SK-N-SH (cell line): Measurements from ENCODE around the gene HEPACAM. TPM values are rescaled to one million over a fixed set of nuclear protein-coding genes. Genes with fewer than 3 reads are reported as not detected.

Source experiments
- CTCF ChIA-PET: fragments of 300-600, 350-600 bp; formaldehyde crosslinking; extraction: SDS; loops from one replicate; lab custom pipeline; 2021; lab: Yijun Ruan, JAX
- POLR2A ChIA-PET: fragments of 350-600 bp; sonication (Branson Sonifier 250); formaldehyde crosslinking; extraction: SDS; loops from one replicate; lab custom pipeline; 2020; ENCODE audit warnings: antibody characterized with exemption, inconsistent platforms; lab: Yijun Ruan, JAX
- DNase-seq: peaks from one replicate; pipeline ENCODE4 v3.0.0; 2012
- H2AFZ ChIP-seq: fragments of 200-600 bp; sonication (generic); 2 replicates; pipeline ENCODE4 v1.8.1; 2016; ENCODE audit warnings: antibody characterized with exemption, mild to moderate bottlenecking, low read depth
- H3F3A ChIP-seq: fragments of 200-600 bp; sonication (generic); replicated peaks from 2 replicates; pipeline ENCODE3; 2016; ENCODE audit warnings: antibody characterized with exemption, mild to moderate bottlenecking; ENCODE audit not compliant: insufficient read depth
- H3K27ac ChIP-seq, 2 experiments: fragments of 200-500 bp in 1 of 2; fragments of 200-600 bp in 1 of 2; sonication (Bioruptor generic) in 1 of 2; sonication (generic), shearing (Covaris generic) in 1 of 2; 2 replicates each; pipeline versions ENCODE4 v1.5.1 to v1.6.1; 2014 to 2016; ENCODE audit warnings: low read depth in 2 of 2, inconsistent platforms in 1 of 2, low read length in 1 of 2, mild to moderate bottlenecking in 1 of 2, mixed read lengths in 1 of 2
- H3K27me3 ChIP-seq: fragments of 200-600 bp; sonication (generic), shearing (Covaris generic); 2 replicates; pipeline ENCODE4 v1.6.1; 2016; ENCODE audit warnings: mixed run types; ENCODE audit not compliant: insufficient read depth
- H3K36me3 ChIP-seq, 2 experiments: fragments of 200-500 bp in 1 of 2; fragments of 200-600 bp in 1 of 2; sonication (Bioruptor generic) in 1 of 2; sonication (generic) in 1 of 2; replicated peaks in 1 of 2; 2 replicates each; pipeline versions ENCODE3 to v1.5.1; 2014 to 2016; ENCODE audit warnings: low read length in 1 of 2, mild to moderate bottlenecking in 1 of 2; ENCODE audit not compliant: insufficient read depth in 2 of 2, control insufficient read depth in 1 of 2
- H3K4me1 ChIP-seq, 2 experiments: fragments of 200-500 bp in 1 of 2; fragments of 200-600 bp in 1 of 2; sonication (Bioruptor generic) in 1 of 2; sonication (generic), shearing (Covaris generic) in 1 of 2; 2 replicates each; pipeline versions ENCODE4 v1.5.1 to v1.6.1; 2014 to 2016; ENCODE audit warnings: low read depth in 1 of 2, low read length in 1 of 2, mixed run types in 1 of 2; ENCODE audit not compliant: insufficient read depth in 2 of 2, control insufficient read depth in 1 of 2
- H3K4me2 ChIP-seq: fragments of 200-600 bp; sonication (generic), shearing (Covaris generic); 2 replicates; pipeline ENCODE4 v1.6.1; 2017; ENCODE audit warnings: mixed run types
- H3K4me3 ChIP-seq, 2 experiments: fragments of 200-500 bp in 1 of 2; fragments of 200-600 bp in 1 of 2; sonication (Bioruptor generic) in 1 of 2; sonication (generic), shearing (Covaris generic) in 1 of 2; 2 replicates each; pipeline versions ENCODE4 v1.5.1 to v1.8.1; 2014 to 2016; ENCODE audit warnings: low read depth in 2 of 2, inconsistent platforms in 1 of 2, low read length in 1 of 2, mild to moderate bottlenecking in 1 of 2, mixed read lengths in 1 of 2, moderate library complexity in 1 of 2
- H3K79me2 ChIP-seq: fragments of 200-600 bp; sonication (generic); 2 replicates; pipeline ENCODE4 v1.8.1; 2017; ENCODE audit warnings: mild to moderate bottlenecking; ENCODE audit not compliant: insufficient read depth
- H3K9ac ChIP-seq: fragments of 200-600 bp; sonication (generic); 2 replicates; pipeline ENCODE4 v1.6.1; 2017; ENCODE audit warnings: mixed run types
- H3K9me2 ChIP-seq: fragments of 200-600 bp; sonication (generic); 2 replicates; pipeline ENCODE4 v1.6.1; 2017; ENCODE audit warnings: mixed run types
- H3K9me3 ChIP-seq: fragments of 200-600 bp; sonication (generic); 2 replicates; pipeline ENCODE4 v1.6.1; 2017; ENCODE audit warnings: mixed run types, mild to moderate bottlenecking, moderate library complexity
- H4K20me1 ChIP-seq: fragments of 200-600 bp; sonication (generic); 2 replicates; pipeline ENCODE4 v1.6.1; 2017; ENCODE audit warnings: mild to moderate bottlenecking, mixed run types; ENCODE audit not compliant: insufficient read depth
- CHD2 ChIP-seq: fragments of 150-350 bp; IDR thresholded peaks from 2 replicates; pipeline ENCODE4 v1.6.1; 2018; ENCODE audit warnings: low read length; ENCODE audit not compliant: partially characterized antibody
- CTCF ChIP-seq: fragments of 200-600 bp; sonication (generic); IDR thresholded peaks from 2 replicates; pipeline ENCODE4 v1.6.1; 2017; ENCODE audit warnings: antibody characterized with exemption, mild to moderate bottlenecking, moderate library complexity
- ELF1 ChIP-seq: IDR thresholded peaks from 2 replicates; pipeline ENCODE4 v1.4.0; 2012
- FOSL2 ChIP-seq: IDR thresholded peaks from 2 replicates; pipeline ENCODE4 v1.4.0; 2012; ENCODE audit warnings: low read depth, mild to moderate bottlenecking, moderate library complexity, borderline replicate concordance
- FOXM1 ChIP-seq: IDR thresholded peaks from 2 replicates; pipeline ENCODE4 v1.4.0; 2012; ENCODE audit warnings: low read depth, mild to moderate bottlenecking
- JUND ChIP-seq: IDR thresholded peaks from 2 replicates; pipeline ENCODE4 v1.4.0; 2012
- MAX ChIP-seq: IDR thresholded peaks from 2 replicates; pipeline ENCODE4 v1.4.0; 2012; ENCODE audit warnings: low read depth
- MXI1 ChIP-seq: IDR thresholded peaks from 2 replicates; pipeline ENCODE4 v1.6.1; 2012; ENCODE audit warnings: mild to moderate bottlenecking, low read depth, low read length, improper control_type of control experiment
- NFIC ChIP-seq: IDR thresholded peaks from 2 replicates; pipeline ENCODE4 v1.4.0; 2012; ENCODE audit warnings: borderline replicate concordance
- NRF1 ChIP-seq: IDR thresholded peaks from 2 replicates; pipeline ENCODE4 v1.6.1; 2012; ENCODE audit warnings: low read depth, mild to moderate bottlenecking, low read length
- POLR2AphosphoS5 ChIP-seq: IDR thresholded peaks from 2 replicates; pipeline ENCODE4 v1.6.1; 2012; ENCODE audit warnings: low read depth, low read length
- RCOR1 ChIP-seq: fragments of 150-350 bp; IDR thresholded peaks from 2 replicates; pipeline ENCODE4 v1.6.1; 2017; ENCODE audit warnings: antibody characterized with exemption, low read length
- RFX5 ChIP-seq: IDR thresholded peaks from 2 replicates; pipeline ENCODE4 v1.6.1; 2012; ENCODE audit warnings: mild to moderate bottlenecking, improper control_type of control experiment, low read length
- RXRA ChIP-seq: IDR thresholded peaks from 2 replicates; pipeline ENCODE4 v1.4.0; 2012; ENCODE audit warnings: low read depth, mild to moderate bottlenecking, borderline replicate concordance
- SMC3 ChIP-seq: IDR thresholded peaks from 2 replicates; pipeline ENCODE4 v1.6.1; 2012; ENCODE audit warnings: low read depth, low read length, improper control_type of control experiment
- TCF12 ChIP-seq: IDR thresholded peaks from 2 replicates; pipeline ENCODE4 v1.4.0; 2012
- USF1 ChIP-seq: IDR thresholded peaks from 2 replicates; pipeline ENCODE4 v1.4.0; 2012; ENCODE audit warnings: low read depth, borderline replicate concordance
- YY1 ChIP-seq: IDR thresholded peaks from 2 replicates; pipeline ENCODE4 v1.4.0; 2012; ENCODE audit warnings: low read depth, mild to moderate bottlenecking
- WGBS: methylation state at CpG from one replicate; pipeline ENCODE4 v1.1.6; 2017; ENCODE audit warnings: low lambda C conversion rate; 5-methylcytosine and 5-hydroxymethylcytosine counted together
- polyA plus RNA-seq, 3 experiments: library from polyadenylated mRNA; depleted of rRNA; stranded (reverse); fragments of >200 nt; gene quantifications; 2 replicates each; pipeline ENCODE4 v1.2.3, GENCODE V29; 2012
- TF ChIP-seq, protein P1 (sequence below): fragments of 150-350 bp; IDR thresholded peaks from 2 replicates; pipeline ENCODE4 v1.6.1; 2017; ENCODE audit warnings: antibody characterized with exemption, low read length, low read depth, borderline replicate concordance
- TF ChIP-seq, protein P2 (sequence below): fragments of 150-350 bp; IDR thresholded peaks from 2 replicates; pipeline ENCODE4 v1.6.1; 2016; ENCODE audit warnings: mild to moderate bottlenecking, low read depth, low read length

HEPACAM gene
- polyA plus RNA-seq, 1 of the 3 experiments (the other 2 are of a cell fraction), result not detected

GRCh38 chr11:124916370-124916710 lies 19.5 kb downstream of the HEPACAM start (continued):
- TF ChIP-seq JUND (no peak), CHD2 (no peak)

DNA sequence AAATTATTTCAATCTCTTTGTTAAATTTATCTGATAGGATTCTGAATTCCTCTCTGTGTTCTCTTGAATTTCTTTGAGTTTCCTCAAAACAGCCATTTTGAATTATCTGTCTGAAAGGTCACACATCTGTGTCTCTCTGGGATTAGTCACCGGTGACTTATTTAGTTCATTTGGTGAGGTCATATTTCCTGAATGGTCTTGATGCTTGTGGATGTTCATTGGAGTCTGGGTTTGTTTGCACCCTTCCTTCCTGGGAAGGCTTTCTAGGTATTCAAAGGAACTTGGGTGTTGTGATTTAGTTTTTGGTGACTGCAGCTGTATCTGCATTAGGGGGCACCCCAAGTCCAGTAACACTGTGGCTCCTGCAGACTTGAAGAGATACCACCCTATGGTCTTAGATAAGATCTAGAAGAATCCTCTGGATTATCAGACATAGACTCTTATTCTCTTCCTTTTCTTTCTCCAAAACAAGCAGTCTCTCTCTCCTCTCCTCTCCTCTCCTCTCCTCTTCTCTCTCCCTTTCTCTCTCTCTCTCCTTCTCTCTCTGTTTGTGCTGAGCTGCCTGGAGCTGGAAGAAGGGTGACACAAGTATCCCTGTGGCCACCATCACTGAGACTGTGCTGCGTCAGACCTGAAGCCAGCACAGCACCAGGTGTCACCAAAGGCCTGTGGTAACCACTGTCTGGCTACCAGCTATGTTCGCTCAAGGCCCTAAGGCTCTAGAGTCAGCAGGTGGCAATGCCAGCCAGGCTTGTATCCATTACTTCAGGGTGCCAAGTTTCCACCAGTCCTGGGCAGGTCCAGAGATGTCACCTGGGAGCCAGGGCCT lies 20.1 kb downstream of the HEPACAM start:
- no peaks in the 10 kb centered on the region for H3K79me2 ChIP-seq
- peaks cover 0 to 2% of the 10 kb centered on the region in 2 experiments; a peak in 1 of 4 replicates for H3K4me1 ChIP-seq
- TF ChIP-seq NRF1 (no peak), FOSL2 (peak; percentile 15; the same call in 1 of the 2 replicates)
- no peaks in the 10 kb centered on the region for H3K27me3 ChIP-seq
- H3K9ac ChIP-seq, result no peak overlapping the region
- no peaks in the 10 kb centered on the region for H4K20me1 ChIP-seq
- H3K4me2 ChIP-seq, result no peak overlapping the region
- H3F3A ChIP-seq, result peaks cover 3% of the 10 kb centered on the region
- no peak overlapping the region for H3K4me3 ChIP-seq
- H2AFZ ChIP-seq, result no peak overlapping the region
- H3K9me3 ChIP-seq, result no peaks in the 10 kb centered on the region
- no peaks in the 10 kb centered on the region for H3K9me2 ChIP-seq
- DNase-seq, result no peak
- POLR2A ChIA-PET, result no interaction called here
- CTCF ChIA-PET, result no interaction called here
- H3K36me3 ChIP-seq, result no peaks in the 10 kb centered on the region
- 52% methylated on average over 3 of the region's 3 CpGs for WGBS
- no peak overlapping the region for H3K27ac ChIP-seq

GRCh38 chr11:124902616-124903015 lies 33.2 kb downstream of the HEPACAM start:
- POLR2A ChIA-PET, result no interaction called here
- Histone ChIP-seq H3K27me3 (no peaks in the 10 kb centered on the region), H3K4me3 (no peak overlapping the region), H3K4me2 (no peak overlapping the region), H3F3A (peaks cover 34% of the 10 kb centered on the region), H4K20me1 (no peaks in the 10 kb centered on the region), H3K36me3 (no peaks in the 10 kb centered on the region)
- TF ChIP-seq CTCF, result no peak
- TF ChIP-seq RCOR1, result no peak
- no peak for TF ChIP-seq FOXM1
- no peak for TF ChIP-seq RXRA
- TF ChIP-seq SMC3, result no peak
- TF ChIP-seq RFX5, result no peak
- no peak for TF ChIP-seq MAX
- no peak for TF ChIP-seq YY1
- no peak for TF ChIP-seq JUND
- TF ChIP-seq POLR2AphosphoS5, result no peak
- no peak for TF ChIP-seq CHD2
- TF ChIP-seq, protein P1, sequence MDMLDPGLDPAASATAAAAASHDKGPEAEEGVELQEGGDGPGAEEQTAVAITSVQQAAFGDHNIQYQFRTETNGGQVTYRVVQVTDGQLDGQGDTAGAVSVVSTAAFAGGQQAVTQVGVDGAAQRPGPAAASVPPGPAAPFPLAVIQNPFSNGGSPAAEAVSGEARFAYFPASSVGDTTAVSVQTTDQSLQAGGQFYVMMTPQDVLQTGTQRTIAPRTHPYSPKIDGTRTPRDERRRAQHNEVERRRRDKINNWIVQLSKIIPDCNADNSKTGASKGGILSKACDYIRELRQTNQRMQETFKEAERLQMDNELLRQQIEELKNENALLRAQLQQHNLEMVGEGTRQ, result no peak
- no peak for TF ChIP-seq TCF12
- TF ChIP-seq NFIC, result no peak
- TF ChIP-seq ELF1, result no peak
- TF ChIP-seq MXI1, result no peak
- TF ChIP-seq NRF1, result no peak
- TF ChIP-seq USF1, result no peak
- TF ChIP-seq FOSL2, result no peak
- TF ChIP-seq, protein P2, sequence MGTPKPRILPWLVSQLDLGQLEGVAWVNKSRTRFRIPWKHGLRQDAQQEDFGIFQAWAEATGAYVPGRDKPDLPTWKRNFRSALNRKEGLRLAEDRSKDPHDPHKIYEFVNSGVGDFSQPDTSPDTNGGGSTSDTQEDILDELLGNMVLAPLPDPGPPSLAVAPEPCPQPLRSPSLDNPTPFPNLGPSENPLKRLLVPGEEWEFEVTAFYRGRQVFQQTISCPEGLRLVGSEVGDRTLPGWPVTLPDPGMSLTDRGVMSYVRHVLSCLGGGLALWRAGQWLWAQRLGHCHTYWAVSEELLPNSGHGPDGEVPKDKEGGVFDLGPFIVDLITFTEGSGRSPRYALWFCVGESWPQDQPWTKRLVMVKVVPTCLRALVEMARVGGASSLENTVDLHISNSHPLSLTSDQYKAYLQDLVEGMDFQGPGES, result no peak
- TF ChIP-seq, all 33 proteins: peak for 0
- Histone ChIP-seq H3K9me3 (no peaks in the 10 kb centered on the region), H2AFZ (no peak overlapping the region), H3K27ac (no peak overlapping the region), H3K9ac (no peak overlapping the region), H3K9me2 (no peaks in the 10 kb centered on the region), H3K4me1 (peaks cover 4 to 26% of the 10 kb centered on the region in 2 experiments; a peak in 3 of 4 replicates), H3K79me2 (no peaks in the 10 kb centered on the region)
- 100% methylated on average over 1 of the region's 1 CpG for WGBS
- CTCF ChIA-PET, result interaction anchor here (1.8 kb wide), 1 partner anchor 26 kb away, joined by 5 read pairs; no protein-coding TSS in a partner anchor
- no peak for DNase-seq
